ENCODE data around the gene SIL1.
A peak's percentile ranks its signal among the peaks of the same experiment; 100 is the strongest.

GRCh38 chr5:138966236-138966985 is 231.8 kb downstream of the SIL1 start:
- no peak for TF ChIP-seq TEAD2 (CRISPR knock-in tag; IDR thresholded peaks at IDR 0.05)
- TF ChIP-seq JUN (CRISPR knock-in tag; IDR thresholded peaks at IDR 0.05), result no peak
- peak; percentile 63 for TF ChIP-seq ZNF629 (CRISPR knock-in tag; conservative IDR thresholded peaks at IDR 0.05)
- no peak for TF ChIP-seq ZNF713 (CRISPR knock-in tag; IDR thresholded peaks at IDR 0.05)
- TF ChIP-seq CTCF (CRISPR knock-in tag; IDR thresholded peaks at IDR 0.05), result no peak
- no peak for TF ChIP-seq MAX (IDR thresholded peaks at IDR 0.05)
- no peak for TF ChIP-seq HNRNPH1 (optimal IDR thresholded peaks at IDR 0.05; ENCODE audit: low read depth, low read length)
- TF ChIP-seq ZNF264 (CRISPR knock-in tag; IDR thresholded peaks at IDR 0.05), result no peak
- no peak for TF ChIP-seq HNF4A (CRISPR knock-in tag; IDR thresholded peaks at IDR 0.05)
- no peak for TF ChIP-seq REST (IDR thresholded peaks at IDR 0.05; ENCODE audit: borderline replicate concordance in 1 of 2, low read depth in 1 of 2, low read length in 2 of 2)
- no peak for TF ChIP-seq ZSCAN22 (CRISPR knock-in tag; IDR thresholded peaks at IDR 0.05)
